NCI-H2196 treated with DMSO at 0.1 percent for 48 hours (cell line): ENCODE results near the gene SMARCD3.

Source experiments
- DNase-seq: peaks from one replicate; lab custom pipeline; 2025; ENCODE audit not compliant: unreplicated experiment; lab: John Stamatoyannopoulos, UW

SMARCD3 gene

GRCh38 chr7:151237244-151238189, 11.0 kb downstream of the SMARCD3 start:
- DNase-seq, result no peak

GRCh38 chr7:151236406-151236805, 12.1 kb downstream of the SMARCD3 start:
- no peak for DNase-seq

GRCh38 chr7:151235091-151235787, 13.3 kb downstream of the SMARCD3 start:
- DNase-seq, result no peak

GRCh38 chr7:151233804-151234203, 14.7 kb downstream of the SMARCD3 start:
- no peak for DNase-seq

- no peak for DNase-seq
Measured at GRCh38 chr7:151232917-151233701, 15.4 kb downstream of the SMARCD3 start.

GRCh38 chr7:151232091-151232916, 16.2 kb downstream of the SMARCD3 start, which contains the start of gene CHPF2:
Gene CHPF2 (plus strand): TSS chr7:151232483. CDS start chr7:151234012, 1,529 bp downstream.
- no peak for DNase-seq

- no peak for DNase-seq
Measured at GRCh38 chr7:151231080-151231479, 17.4 kb downstream of the SMARCD3 start.

- no peak for DNase-seq
Measured at GRCh38 chr7:151229249-151229648, 19.2 kb downstream of the SMARCD3 start.

- no peak for DNase-seq
Measured at GRCh38 chr7:151228024-151228866, 20.2 kb downstream of the SMARCD3 start.

GRCh38 chr7:151226875-151227782, 21.4 kb downstream of the SMARCD3 start, which contains the start of gene ABCF2:
Gene ABCF2 (minus strand): TSS chr7:151227205. CDS start chr7:151226458, 747 bp downstream.
- peak; percentile 82 for DNase-seq

GRCh38 chr7:151226560-151226874, 22.0 kb downstream of the SMARCD3 start:
- DNase-seq, result no peak

GRCh38 chr7:151225948-151226510, 22.5 kb downstream of the SMARCD3 start:
- no peak for DNase-seq

- DNase-seq, result no peak
Measured at GRCh38 chr7:151223728-151224127, 24.8 kb downstream of the SMARCD3 start.

GRCh38 chr7:151218170-151218569, 30.3 kb downstream of the SMARCD3 start:
- DNase-seq, result no peak

GRCh38 chr7:151215396-151215795, 33.1 kb downstream of the SMARCD3 start:
- DNase-seq, result no peak

GRCh38 chr7:151213826-151214225, 34.7 kb downstream of the SMARCD3 start:
- DNase-seq, result no peak

GRCh38 chr7:151212626-151213025, 35.9 kb downstream of the SMARCD3 start:
- DNase-seq, result no peak

- DNase-seq, result no peak
Measured at GRCh38 chr7:151211155-151211772, 37.2 kb downstream of the SMARCD3 start.
